Measurements from ENCODE around the gene TAMALIN.

The TAMALIN gene

DNA sequence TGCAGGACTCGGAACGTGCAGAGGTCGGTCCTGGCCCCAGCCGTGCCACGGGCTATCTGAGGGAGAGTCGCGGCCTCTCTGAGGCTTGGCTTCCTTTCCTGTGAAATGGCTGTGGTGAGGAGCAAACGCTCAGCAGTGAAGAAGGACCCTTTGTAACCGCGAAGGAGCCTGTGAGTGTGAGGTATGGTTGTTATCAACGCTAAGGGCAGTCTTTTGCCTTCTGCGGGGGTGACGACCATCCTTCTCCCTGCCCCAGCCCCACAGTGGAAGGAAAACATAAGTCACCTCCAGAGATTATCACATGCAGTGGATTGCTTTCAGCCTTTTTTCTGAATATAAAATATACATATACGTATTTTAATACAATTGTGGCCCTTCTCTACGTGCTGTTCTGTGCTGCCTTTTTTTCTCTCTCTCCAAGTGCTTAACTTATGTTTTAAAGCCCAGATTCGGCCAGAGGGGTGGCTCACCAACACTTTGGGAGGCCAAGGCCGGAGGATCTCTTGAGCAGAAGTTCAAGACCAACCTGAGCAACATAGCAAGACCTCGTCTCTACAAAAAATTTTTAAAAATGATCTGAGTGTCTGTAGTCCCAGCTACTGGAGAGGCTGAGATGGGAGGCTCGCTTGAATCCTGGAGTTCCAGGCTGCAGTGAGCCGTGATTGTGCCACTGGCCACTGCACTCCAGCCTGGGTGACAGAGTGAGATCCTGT is 17.4 kb downstream of the TAMALIN start:
- in situ Hi-C loops (cut with MboI; ENCODE audit: low pct_unique_long_range_greater_than_20kb, low sequenced_read_pairs, unreplicated experiment), result loop anchor here (10.0 kb wide), 1 partner anchor 101 kb away; no protein-coding TSS in a partner anchor
- DNase-seq (ENCODE audit: low spot score), result no peak
- TF ChIP-seq, protein P1, sequence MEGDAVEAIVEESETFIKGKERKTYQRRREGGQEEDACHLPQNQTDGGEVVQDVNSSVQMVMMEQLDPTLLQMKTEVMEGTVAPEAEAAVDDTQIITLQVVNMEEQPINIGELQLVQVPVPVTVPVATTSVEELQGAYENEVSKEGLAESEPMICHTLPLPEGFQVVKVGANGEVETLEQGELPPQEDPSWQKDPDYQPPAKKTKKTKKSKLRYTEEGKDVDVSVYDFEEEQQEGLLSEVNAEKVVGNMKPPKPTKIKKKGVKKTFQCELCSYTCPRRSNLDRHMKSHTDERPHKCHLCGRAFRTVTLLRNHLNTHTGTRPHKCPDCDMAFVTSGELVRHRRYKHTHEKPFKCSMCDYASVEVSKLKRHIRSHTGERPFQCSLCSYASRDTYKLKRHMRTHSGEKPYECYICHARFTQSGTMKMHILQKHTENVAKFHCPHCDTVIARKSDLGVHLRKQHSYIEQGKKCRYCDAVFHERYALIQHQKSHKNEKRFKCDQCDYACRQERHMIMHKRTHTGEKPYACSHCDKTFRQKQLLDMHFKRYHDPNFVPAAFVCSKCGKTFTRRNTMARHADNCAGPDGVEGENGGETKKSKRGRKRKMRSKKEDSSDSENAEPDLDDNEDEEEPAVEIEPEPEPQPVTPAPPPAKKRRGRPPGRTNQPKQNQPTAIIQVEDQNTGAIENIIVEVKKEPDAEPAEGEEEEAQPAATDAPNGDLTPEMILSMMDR (IDR thresholded peaks at IDR 0.05; ENCODE audit: extremely low read depth, insufficient read depth, missing control alignments), result no peak

GRCh38 chr12:52024845-52025230 is 18.1 kb downstream of the TAMALIN start:
- TF ChIP-seq, protein P1 (IDR thresholded peaks at IDR 0.05; ENCODE audit: extremely low read depth, insufficient read depth, missing control alignments), result no peak
- in situ Hi-C loops (cut with MboI; ENCODE audit: low pct_unique_long_range_greater_than_20kb, low sequenced_read_pairs, unreplicated experiment), result loop anchor here (10.0 kb wide), 1 partner anchor 100 kb away; no protein-coding TSS in a partner anchor
- no peak for DNase-seq (ENCODE audit: low spot score)

DNA sequence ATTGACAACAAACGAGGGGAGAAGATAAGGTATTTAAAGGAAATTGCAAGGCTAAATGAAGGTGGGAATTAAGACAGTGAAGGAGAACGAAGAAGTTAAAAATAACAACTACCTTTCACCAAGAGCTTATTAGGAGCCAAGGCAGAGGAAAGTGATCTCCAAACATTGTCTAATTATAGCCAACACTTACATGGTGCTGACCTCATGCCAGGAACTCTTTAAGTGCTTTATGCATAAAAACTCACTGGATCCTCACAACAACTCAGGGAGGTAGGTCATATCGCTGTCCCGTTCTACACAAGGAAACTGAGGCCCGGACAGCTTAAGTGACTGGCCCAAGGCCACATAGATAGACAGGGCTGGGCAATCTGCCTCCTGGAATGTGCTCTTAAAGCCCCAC is 19.5 kb downstream of the TAMALIN start:
- TF ChIP-seq, protein P1 (IDR thresholded peaks at IDR 0.05; ENCODE audit: extremely low read depth, insufficient read depth, missing control alignments), result no peak
- in situ Hi-C loops (cut with MboI; ENCODE audit: low pct_unique_long_range_greater_than_20kb, low sequenced_read_pairs, unreplicated experiment), result loop anchor here (10.0 kb wide), 1 partner anchor 99 kb away; no protein-coding TSS in a partner anchor
- DNase-seq (ENCODE audit: low spot score), result no peak

DNA sequence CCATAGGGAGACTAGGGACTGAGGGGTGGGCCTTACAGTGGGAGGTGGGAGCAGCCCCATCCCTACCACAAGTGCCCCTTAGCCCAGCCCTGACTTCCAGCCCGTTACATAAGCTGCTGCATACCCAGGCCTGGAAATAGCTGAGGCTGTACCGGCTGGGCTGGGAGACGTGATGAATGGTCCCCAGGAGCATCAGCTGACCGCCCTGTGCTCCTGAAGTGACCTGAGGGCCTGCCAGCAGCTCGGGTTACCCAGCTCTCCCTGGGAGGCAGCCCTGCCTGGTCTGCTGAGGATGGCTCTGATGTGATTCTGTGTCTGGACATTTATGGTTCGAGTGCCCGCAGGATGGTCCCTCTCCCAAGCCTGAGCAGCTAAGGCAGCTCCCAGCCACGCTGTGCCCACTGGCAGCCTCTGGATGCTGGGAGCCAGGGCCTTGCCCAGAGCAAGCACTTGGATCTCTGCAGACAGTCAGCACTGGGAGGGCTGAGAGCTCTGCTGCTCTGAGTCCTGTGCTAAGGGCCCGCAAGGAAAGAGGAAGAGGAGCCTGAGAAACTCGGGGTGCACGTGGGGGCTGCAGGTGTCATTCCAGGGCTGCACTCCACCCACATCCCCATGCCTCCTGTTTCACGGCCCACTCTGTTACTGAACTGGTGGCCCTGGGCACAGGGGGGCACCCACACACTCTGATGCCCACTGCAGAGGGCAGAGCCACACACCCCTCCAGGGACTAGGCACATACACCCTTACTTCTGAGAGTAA is 20.5 kb downstream of the TAMALIN start:
- in situ Hi-C loops (cut with MboI; ENCODE audit: low pct_unique_long_range_greater_than_20kb, low sequenced_read_pairs, unreplicated experiment), result loop anchor here (10.0 kb wide), 1 partner anchor 98 kb away; no protein-coding TSS in a partner anchor
- TF ChIP-seq, protein P1 (IDR thresholded peaks at IDR 0.05; ENCODE audit: extremely low read depth, insufficient read depth, missing control alignments), result no peak
- DNase-seq (ENCODE audit: low spot score), result no peak

DNA sequence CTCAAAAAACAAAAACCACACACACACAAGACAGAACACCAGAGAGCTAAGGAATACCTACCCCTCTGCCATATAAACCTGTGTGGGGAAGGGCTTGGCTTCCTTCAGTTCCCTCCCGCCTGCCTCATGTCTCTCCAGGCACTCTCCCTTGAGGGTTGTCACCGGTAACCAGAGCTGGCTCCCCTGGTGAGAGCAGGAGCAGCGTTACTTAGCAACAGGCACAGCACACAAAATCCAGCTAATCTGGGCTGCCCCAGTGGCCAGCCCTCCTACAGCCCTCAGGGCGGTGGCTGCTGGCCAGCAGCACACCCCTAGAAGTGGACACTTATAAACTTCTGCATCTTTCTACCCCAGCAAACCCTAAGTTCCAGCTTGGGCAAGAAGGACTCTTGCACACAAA is 22.9 kb downstream of the TAMALIN start:
- TF ChIP-seq, protein P1 (IDR thresholded peaks at IDR 0.05; ENCODE audit: extremely low read depth, insufficient read depth, missing control alignments), result no peak
- DNase-seq (ENCODE audit: low spot score), result no peak
- in situ Hi-C loops (cut with MboI; ENCODE audit: low pct_unique_long_range_greater_than_20kb, low sequenced_read_pairs, unreplicated experiment), result loop anchor here (10.0 kb wide), 2 partner anchors 55 to 95 kb away; no protein-coding TSS in a partner anchor

DNA sequence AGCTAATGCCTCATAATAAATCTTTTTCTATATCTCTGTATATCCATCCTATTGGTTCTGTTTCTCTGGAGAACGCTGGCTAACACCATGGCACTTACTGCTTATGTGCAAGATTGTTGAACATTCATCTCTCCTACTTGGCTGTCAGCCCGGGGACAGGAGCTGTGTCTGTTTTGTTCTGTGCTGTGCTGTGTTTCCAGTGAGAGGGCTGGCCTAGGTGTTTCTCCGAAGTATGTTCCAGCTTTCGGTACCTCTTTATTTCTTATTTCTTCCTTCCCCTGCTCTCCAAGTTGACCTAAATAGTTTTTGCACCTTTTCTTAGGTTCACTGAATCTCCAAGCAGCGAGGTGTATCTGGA is 25.7 kb downstream of the TAMALIN start:
- DNase-seq (ENCODE audit: low spot score), result no peak
- TF ChIP-seq, protein P1 (IDR thresholded peaks at IDR 0.05; ENCODE audit: extremely low read depth, insufficient read depth, missing control alignments), result no peak
- in situ Hi-C loops (cut with MboI; ENCODE audit: low pct_unique_long_range_greater_than_20kb, low sequenced_read_pairs, unreplicated experiment), result loop anchor here (10.0 kb wide), 1 partner anchor 52 kb away; no protein-coding TSS in a partner anchor
